Subcutaneous abdominal adipose tissue (tissue), 5 donors: ENCODE data around the gene TMSB4Y.

Source experiments
- H3K27ac ChIP-seq: one replicate; pipeline ENCODE4 v1.7.0; 2013; ENCODE audit warnings: low read depth, mild to moderate bottlenecking, inconsistent platforms, low read length, moderate library complexity
- H3K27me3 ChIP-seq, 5 donors: one replicate each; pipeline ENCODE4 v1.7.0; 2013; ENCODE audit warnings: low read length in 5 of 5, inconsistent platforms in 1 of 5; ENCODE audit not compliant: control insufficient read depth in 5 of 5, insufficient read depth in 4 of 5
- H3K36me3 ChIP-seq, 5 donors: one replicate each; pipeline ENCODE4 v1.7.0; 2013; ENCODE audit warnings: low read length in 5 of 5; ENCODE audit not compliant: control insufficient read depth in 5 of 5, insufficient read depth in 5 of 5
- H3K4me1 ChIP-seq, 5 donors: one replicate each; pipeline ENCODE4 v1.7.0; 2013; ENCODE audit warnings: low read length in 5 of 5, mild to moderate bottlenecking in 3 of 5, moderate library complexity in 1 of 5; ENCODE audit not compliant: control insufficient read depth in 5 of 5, insufficient read depth in 5 of 5
- H3K4me3 ChIP-seq, 5 donors: one replicate each; pipeline ENCODE4 v1.7.0; 2013; ENCODE audit warnings: low read length in 5 of 5, low read depth in 1 of 5
- H3K9ac ChIP-seq, 5 donors: one replicate each; pipeline ENCODE4 v1.7.0; 2013; ENCODE audit warnings: low read length in 5 of 5, mild to moderate bottlenecking in 4 of 5, moderate library complexity in 3 of 5
- H3K9me3 ChIP-seq, 5 donors: one replicate each; pipeline ENCODE4 v1.7.0; 2013; ENCODE audit warnings: low read length in 5 of 5; ENCODE audit not compliant: control insufficient read depth in 5 of 5
- donor health status: healthy.
- donor health status: healthy.
- donor health status: healthy.
- donor health status: healthy.
- donor health status: healthy.

TMSB4Y gene

DNA sequence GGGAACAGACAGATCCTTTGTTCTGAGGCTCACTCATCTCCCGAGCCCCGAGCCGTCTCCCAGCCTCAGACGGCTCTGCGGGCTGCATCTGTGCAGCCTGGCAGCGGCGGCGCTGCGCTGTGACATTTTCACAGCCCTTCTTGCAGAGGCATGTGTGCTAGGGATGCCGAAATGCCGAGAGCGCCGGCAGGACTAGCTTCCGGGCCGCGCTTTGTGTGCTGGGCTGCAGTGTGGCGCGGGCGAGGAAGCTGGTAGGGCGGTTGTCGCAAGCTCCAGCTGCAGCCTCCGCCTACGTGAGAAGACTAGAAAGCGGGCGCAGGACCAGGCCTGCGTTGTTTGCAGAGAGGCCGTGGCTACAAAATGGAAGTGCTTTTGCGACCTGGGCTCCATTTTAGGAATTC lies at the start of gene TMSB4Y:
TSS of gene TMSB4Y (plus strand) at position 332 of the 401 bp plus-strand sequence.
- no peak within 1 kb of the TSS for H3K27ac ChIP-seq
- no peak within 1 kb of the TSS for H3K9ac ChIP-seq

DNA sequence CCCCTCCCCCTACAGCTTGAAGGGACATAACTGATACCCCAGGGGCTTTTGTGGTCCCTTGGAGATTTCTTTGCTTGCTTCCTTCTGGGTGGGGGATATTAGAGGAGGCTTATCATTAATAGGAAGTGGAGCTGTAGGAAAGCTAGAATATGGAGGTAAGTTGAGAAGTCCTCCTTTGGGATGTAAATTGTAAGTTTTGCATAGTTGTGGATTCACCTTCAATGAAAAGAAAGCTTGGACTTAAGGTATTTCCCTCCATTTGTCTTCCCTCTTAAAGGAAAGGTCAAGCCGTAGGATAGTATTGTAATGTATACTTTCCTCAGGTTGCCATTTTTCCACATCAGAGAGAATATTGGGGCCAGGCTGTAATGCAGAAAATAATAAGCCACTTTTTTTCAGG lies 39.5 kb upstream of the TMSB4Y start:
- H3K36me3 ChIP-seq = no peaks in the 10 kb centered on the region
- no peak overlapping the region for H3K9ac ChIP-seq
- H3K27ac ChIP-seq = no peak overlapping the region
- no peaks in the 10 kb centered on the region for H3K9me3 ChIP-seq
- no peak overlapping the region for H3K4me3 ChIP-seq
- no peaks in the 10 kb centered on the region for H3K4me1 ChIP-seq
- no peaks in the 10 kb centered on the region for H3K27me3 ChIP-seq

More for the DNA sequence above, at the start of gene TMSB4Y:
- H3K27me3 ChIP-seq = no peaks in the 10 kb centered on the region
- H3K9me3 ChIP-seq = no peaks in the 10 kb centered on the region
- H3K4me3 ChIP-seq = no peak within 1 kb of the TSS
- H3K36me3 ChIP-seq = no peaks in the 10 kb centered on the region
- H3K4me1 ChIP-seq = no peaks in the 10 kb centered on the region

DNA sequence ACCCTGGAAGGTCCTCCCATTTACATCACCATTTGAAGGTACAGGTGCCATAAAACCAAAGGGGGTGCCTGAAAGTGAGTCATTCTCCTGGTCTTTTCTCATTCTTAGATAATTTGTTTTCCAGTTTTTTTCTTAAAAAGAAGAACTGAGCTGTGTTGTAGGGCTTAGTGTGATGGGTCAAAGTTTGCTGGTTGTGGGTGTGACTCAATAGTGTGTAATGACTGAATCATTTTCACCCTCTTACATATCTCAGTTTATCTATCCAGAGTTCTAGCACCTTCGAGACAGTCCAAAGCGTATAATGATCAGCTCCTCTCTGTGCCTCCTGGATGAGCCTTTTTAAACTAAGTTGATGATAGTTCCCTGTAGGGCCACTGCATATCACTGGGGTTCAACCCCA lies 32.6 kb upstream of the TMSB4Y start:
- Histone ChIP-seq H3K36me3 (no peaks in the 10 kb centered on the region), H3K27me3 (no peaks in the 10 kb centered on the region), H3K4me1 (no peaks in the 10 kb centered on the region), H3K9me3 (no peaks in the 10 kb centered on the region), H3K9ac (no peak overlapping the region), H3K27ac (no peak overlapping the region), H3K4me3 (no peak overlapping the region)

DNA sequence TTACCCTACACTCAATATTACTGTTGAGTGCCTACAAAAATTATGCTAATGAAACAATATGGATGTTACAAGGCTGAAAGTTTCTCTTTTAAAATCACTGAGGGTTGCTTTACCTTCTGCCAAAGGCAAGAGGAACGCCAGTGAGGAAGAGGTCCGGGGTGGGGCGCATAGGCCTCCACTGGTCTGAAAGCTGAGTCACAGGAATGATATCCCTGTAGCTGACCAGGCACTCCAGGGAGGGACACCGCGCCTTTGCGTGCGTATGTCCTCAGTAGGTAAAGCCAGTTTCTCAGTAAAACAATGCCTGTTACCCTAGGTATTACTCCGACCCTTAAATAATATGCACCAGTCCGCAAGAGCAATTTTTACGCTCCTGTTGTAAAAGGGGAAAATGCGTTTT lies 1.4 kb upstream of the TMSB4Y start:
- Histone ChIP-seq H3K9me3 (no peaks in the 10 kb centered on the region), H3K4me3 (no peak overlapping the region), H3K36me3 (no peaks in the 10 kb centered on the region), H3K9ac (no peak overlapping the region), H3K27me3 (no peaks in the 10 kb centered on the region), H3K27ac (no peak overlapping the region), H3K4me1 (no peaks in the 10 kb centered on the region)

DNA sequence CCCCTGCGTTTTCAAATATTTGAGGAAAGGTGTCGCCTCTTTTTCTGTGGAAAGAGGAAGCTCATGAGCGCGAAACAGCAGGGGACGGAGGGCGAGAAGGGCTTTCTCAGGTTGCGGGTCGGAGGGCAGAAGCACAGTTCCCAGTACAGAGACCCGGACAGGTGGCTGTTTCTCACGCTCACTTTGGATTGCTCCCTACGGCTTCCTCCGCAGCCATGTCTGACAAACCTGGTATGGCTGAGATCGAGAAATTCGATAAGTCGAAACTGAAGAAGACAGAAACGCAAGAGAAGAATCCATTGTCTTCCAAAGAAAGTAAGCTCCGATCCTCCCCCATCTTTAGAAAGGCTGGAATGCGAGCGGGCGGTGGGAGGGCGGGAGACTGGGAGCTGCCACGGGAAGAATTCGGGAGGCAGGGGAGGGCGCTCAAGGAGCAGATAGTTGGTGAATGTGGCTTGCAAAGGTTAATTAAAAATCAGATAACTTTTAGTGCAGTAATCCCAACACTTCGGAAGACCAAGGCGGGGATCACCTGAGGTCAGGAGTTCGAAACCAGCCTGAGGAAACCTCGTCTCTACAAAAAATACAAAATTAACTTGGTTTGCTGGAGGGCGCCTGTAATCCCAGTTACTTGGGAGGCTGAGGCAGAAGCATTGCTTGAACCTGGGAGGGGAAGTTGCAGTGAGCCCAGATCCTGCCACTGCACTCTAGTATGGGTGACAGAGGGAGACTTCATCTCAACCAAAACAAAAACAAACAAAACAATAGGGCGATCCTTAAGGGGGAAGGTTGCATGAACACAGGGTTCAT lies 627 bp downstream of the TMSB4Y start:
- H3K9ac ChIP-seq = no peak overlapping the region
- no peaks in the 10 kb centered on the region for H3K27me3 ChIP-seq
- no peaks in the 10 kb centered on the region for H3K9me3 ChIP-seq
- H3K36me3 ChIP-seq = no peaks in the 10 kb centered on the region
- no peak overlapping the region for H3K27ac ChIP-seq
- no peak overlapping the region for H3K4me3 ChIP-seq
- H3K4me1 ChIP-seq = no peaks in the 10 kb centered on the region

DNA sequence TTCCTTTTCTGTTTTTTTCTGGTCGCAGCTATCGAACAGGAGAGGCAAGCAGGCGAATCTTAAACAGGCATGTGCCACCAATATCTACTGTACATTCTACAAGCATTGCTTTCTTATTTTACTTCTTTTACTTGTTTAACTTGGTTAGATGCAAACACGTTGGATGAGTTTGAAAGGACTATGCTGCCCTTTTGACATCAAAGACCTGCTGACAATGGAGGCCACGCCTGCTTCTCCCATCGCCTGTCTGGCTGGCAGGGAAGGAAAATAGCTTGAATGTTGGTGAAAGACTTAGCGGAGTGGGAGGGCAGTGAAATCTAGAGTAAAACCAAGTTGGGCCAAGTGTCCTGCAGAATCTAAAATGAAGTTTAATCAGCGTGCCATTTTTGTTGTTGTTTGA lies 1.5 kb downstream of the TMSB4Y start:
- no peak overlapping the region for H3K9ac ChIP-seq
- no peak overlapping the region for H3K4me3 ChIP-seq
- H3K27ac ChIP-seq = no peak overlapping the region
- no peaks in the 10 kb centered on the region for H3K36me3 ChIP-seq
- no peaks in the 10 kb centered on the region for H3K27me3 ChIP-seq
- no peaks in the 10 kb centered on the region for H3K9me3 ChIP-seq
- no peaks in the 10 kb centered on the region for H3K4me1 ChIP-seq

DNA sequence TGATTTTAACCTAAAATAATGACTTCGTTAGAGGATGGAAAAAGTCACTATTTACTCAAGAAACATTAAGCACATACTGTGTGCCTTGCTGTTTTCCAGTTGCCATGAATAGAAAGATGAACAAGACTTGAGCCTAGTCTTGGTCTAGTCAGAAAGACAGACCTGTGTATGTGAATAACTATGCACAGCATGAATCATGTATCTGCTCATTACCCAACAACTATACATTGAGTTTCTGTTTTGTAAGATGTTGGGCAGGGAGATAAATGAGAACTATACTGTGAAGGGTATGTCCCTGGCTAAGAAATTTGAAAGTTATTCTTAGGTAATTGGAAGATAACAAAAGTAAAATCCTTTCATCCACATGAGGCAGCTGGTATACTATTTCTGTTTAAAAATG lies 4.3 kb downstream of the TMSB4Y start:
- Histone ChIP-seq H3K9me3 (no peaks in the 10 kb centered on the region), H3K27me3 (no peaks in the 10 kb centered on the region), H3K36me3 (no peaks in the 10 kb centered on the region), H3K27ac (no peak overlapping the region), H3K9ac (no peak overlapping the region), H3K4me1 (no peaks in the 10 kb centered on the region), H3K4me3 (no peak overlapping the region)

DNA sequence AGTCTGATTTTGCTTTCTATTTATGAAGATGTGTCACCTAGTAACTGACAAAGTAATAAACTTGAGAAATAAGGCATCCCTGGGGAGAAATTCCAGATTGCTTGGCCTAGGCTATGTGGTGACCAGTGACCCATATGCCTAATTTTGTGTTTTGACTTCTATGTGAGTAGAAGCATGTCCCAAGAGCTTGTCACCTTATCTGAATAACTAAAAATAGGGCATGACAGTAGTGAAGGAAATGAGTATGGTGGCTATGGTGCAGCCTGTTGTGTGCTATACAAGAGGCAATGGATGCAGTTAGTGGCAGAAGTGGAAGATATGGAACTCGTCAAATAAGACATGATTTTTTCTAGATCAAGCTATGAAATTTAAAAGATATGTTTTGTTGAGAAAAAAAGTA lies 15.3 kb downstream of the TMSB4Y start:
- Histone ChIP-seq H3K4me3 (no peak overlapping the region), H3K27ac (no peak overlapping the region), H3K9me3 (no peaks in the 10 kb centered on the region), H3K4me1 (no peaks in the 10 kb centered on the region), H3K36me3 (no peaks in the 10 kb centered on the region), H3K27me3 (no peaks in the 10 kb centered on the region), H3K9ac (no peak overlapping the region)

DNA sequence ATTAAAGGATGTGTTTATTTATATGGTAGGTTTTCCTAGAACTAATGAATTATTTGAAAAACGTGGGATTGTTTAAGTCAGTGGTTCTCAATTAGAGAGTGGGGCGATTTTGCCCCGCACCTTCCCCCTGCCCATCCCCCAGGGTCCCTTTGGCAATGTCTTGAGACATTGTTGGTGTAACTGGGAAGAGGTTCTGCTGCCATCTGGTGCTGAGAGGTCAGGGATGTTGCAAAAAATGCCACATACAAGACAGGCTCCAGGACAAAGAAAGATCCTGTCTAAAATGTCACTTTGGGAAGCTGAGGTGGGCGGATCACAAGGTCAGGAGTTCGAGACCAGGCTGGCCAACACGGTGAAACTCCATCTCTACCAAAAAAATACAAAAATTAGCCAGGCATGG lies 25.8 kb downstream of the TMSB4Y start:
- Histone ChIP-seq H3K4me3 (no peak overlapping the region), H3K9ac (no peak overlapping the region), H3K9me3 (no peaks in the 10 kb centered on the region), H3K27ac (no peak overlapping the region), H3K4me1 (no peaks in the 10 kb centered on the region), H3K36me3 (no peaks in the 10 kb centered on the region), H3K27me3 (no peaks in the 10 kb centered on the region)

DNA sequence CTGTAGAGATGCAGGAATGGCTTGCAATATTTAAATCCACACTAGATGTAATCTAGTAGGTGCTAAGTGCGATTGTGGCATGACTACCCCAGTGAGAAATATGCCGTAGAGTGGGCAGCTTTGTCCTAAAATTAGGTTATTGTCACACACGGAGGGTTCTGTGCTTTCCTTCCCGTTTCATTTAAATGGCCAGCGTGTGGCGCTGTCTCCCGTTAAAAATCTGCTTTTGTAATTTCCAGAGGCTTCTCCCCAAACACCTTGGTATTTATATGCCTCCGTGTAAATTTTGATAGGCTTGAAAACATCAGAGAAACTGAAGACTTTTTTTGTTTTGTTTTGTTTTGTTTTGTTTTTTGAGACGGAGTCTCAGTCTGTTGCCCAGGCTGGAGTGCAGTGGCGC lies 34.9 kb downstream of the TMSB4Y start:
- Histone ChIP-seq H3K27ac (no peak overlapping the region), H3K27me3 (no peaks in the 10 kb centered on the region), H3K4me1 (no peaks in the 10 kb centered on the region), H3K36me3 (no peaks in the 10 kb centered on the region), H3K9ac (no peak overlapping the region), H3K4me3 (no peak overlapping the region), H3K9me3 (no peaks in the 10 kb centered on the region)
